KMS-11 (cell line): ENCODE data around the gene KLC1.

ENCODE experiments used
- H2AFZ ChIP-seq: fragments of 200-600 bp; sonication (generic); 2 replicates; pipeline ENCODE4 v1.6.1; 2016; ENCODE audit warnings: antibody characterized with exemption, mixed run types, low read depth
- H3K27ac ChIP-seq: fragments of 200-600 bp; sonication (generic); 2 replicates; pipeline ENCODE4 v1.6.1; 2016; ENCODE audit warnings: mild to moderate bottlenecking, mixed run types
- H3K27me3 ChIP-seq: fragments of 200-600 bp; sonication (generic); 2 replicates; pipeline ENCODE4 v1.6.1; 2017; ENCODE audit warnings: mild to moderate bottlenecking, low read depth, mixed run types, moderate library complexity; ENCODE audit not compliant: insufficient read depth
- H3K36me3 ChIP-seq: fragments of 200-600 bp; sonication (generic); 2 replicates; pipeline ENCODE4 v1.6.1; 2017; ENCODE audit warnings: mild to moderate bottlenecking, mixed run types; ENCODE audit not compliant: insufficient read depth
- H3K4me1 ChIP-seq: fragments of 200-600 bp; sonication (generic); 2 replicates; pipeline ENCODE4 v1.6.1; 2016; ENCODE audit warnings: mild to moderate bottlenecking, low read depth, mixed run types; ENCODE audit not compliant: poor library complexity, severe bottlenecking
- H3K4me2 ChIP-seq: fragments of 200-600 bp; sonication (generic); 2 replicates; pipeline ENCODE4 v1.7.0; 2016; ENCODE audit warnings: mild to moderate bottlenecking, mixed run types
- H3K4me3 ChIP-seq: fragments of 200-600 bp; sonication (generic); IDR thresholded peaks from 2 replicates; pipeline ENCODE4 v1.6.1; 2017; ENCODE audit warnings: low read depth, low read length, mixed read lengths; ENCODE audit not compliant: insufficient read depth
- H3K79me2 ChIP-seq: fragments of 200-600 bp; sonication (generic); 2 replicates; pipeline ENCODE4 v1.6.1; 2016; ENCODE audit warnings: low read depth, mixed run types; ENCODE audit not compliant: insufficient read depth
- H3K9ac ChIP-seq: fragments of 200-600 bp; sonication (generic); 2 replicates; pipeline ENCODE4 v1.6.1; 2016; ENCODE audit warnings: mild to moderate bottlenecking, mixed run types
- H4K20me1 ChIP-seq: fragments of 200-600 bp; sonication (generic); 2 replicates; pipeline ENCODE4 v1.6.1; 2016; ENCODE audit warnings: mild to moderate bottlenecking, mixed run types; ENCODE audit not compliant: insufficient read depth
- TF ChIP-seq, protein P1 (sequence below): fragments of 200-600 bp; sonication (generic); conservative IDR thresholded peaks from 2 replicates; pipeline ENCODE4 v1.6.1; 2017; ENCODE audit warnings: low read depth, mild to moderate bottlenecking, antibody characterized with exemption, low read length, moderate library complexity, mixed read lengths

KLC1 gene

DNA sequence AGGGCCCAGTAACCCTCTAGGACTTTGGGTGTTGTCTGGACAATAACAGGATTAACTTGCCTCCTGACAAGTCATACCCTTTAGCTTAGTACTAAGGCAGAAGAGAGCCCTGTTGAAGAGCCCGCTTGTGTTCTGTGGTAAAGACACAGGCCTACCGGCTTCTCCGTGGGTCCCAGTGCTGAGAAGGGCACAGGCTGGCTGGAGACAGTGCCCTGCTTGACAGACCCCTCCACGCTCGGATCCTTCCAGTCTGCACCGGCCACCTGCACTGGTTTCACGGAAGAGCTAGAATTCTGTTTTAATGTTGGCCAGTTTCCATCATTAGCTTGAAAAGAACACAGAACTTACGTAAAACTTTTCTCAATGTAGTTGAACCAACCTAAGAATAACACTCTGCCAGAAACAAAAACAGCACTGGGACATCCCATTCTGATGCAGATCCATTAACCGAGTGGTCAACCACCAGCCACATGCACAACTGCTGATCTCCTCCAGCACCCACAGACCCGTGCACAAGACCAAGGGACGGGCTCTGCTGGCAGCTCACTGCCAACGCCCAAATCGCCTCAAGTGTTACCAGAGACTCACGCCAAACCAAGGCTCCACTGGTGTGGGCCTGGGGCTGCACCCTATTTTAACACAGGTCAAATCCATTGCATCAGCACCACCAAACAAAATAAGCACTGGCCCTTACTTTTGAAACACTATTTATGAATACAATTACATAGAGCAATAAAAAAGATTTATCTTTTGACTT, 113.7 kb downstream of the KLC1 start:
- Histone ChIP-seq H3K27me3 (no peaks in the 10 kb centered on the region), H2AFZ (no peak overlapping the region), H3K4me1 (no peaks in the 10 kb centered on the region), H3K27ac (no peak overlapping the region), H4K20me1 (no peaks in the 10 kb centered on the region), H3K79me2 (no peaks in the 10 kb centered on the region), H3K9ac (no peak overlapping the region), H3K4me2 (no peak overlapping the region), H3K36me3 (no peaks in the 10 kb centered on the region), H3K4me3 (no peak overlapping the region)
- TF ChIP-seq, protein P1, sequence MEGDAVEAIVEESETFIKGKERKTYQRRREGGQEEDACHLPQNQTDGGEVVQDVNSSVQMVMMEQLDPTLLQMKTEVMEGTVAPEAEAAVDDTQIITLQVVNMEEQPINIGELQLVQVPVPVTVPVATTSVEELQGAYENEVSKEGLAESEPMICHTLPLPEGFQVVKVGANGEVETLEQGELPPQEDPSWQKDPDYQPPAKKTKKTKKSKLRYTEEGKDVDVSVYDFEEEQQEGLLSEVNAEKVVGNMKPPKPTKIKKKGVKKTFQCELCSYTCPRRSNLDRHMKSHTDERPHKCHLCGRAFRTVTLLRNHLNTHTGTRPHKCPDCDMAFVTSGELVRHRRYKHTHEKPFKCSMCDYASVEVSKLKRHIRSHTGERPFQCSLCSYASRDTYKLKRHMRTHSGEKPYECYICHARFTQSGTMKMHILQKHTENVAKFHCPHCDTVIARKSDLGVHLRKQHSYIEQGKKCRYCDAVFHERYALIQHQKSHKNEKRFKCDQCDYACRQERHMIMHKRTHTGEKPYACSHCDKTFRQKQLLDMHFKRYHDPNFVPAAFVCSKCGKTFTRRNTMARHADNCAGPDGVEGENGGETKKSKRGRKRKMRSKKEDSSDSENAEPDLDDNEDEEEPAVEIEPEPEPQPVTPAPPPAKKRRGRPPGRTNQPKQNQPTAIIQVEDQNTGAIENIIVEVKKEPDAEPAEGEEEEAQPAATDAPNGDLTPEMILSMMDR: no peak

DNA sequence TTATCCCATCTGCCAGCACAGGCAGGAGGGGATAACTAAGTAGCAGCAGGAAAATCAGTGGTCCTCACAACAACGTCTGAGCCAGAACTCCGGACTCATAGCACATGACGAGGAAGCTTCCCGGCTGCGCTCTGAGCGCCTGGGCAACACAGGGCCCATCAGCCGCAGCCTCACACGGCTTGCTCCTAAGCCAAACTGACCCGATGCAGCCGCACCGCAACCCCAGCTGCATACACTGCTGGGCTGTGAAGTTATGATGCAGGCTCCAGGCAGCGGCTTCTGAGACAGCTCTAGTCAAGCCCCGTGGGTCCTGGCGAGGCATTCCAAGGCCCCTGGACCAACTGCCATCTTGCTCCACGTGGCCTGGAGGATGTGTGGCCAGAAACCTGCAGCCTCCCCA, 114.7 kb downstream of the KLC1 start:
- Histone ChIP-seq H3K27ac (no peak overlapping the region), H3K79me2 (no peaks in the 10 kb centered on the region), H2AFZ (no peak overlapping the region), H3K4me1 (peaks cover 8% of the 10 kb centered on the region), H3K27me3 (no peaks in the 10 kb centered on the region), H3K36me3 (no peaks in the 10 kb centered on the region), H4K20me1 (no peaks in the 10 kb centered on the region), H3K4me2 (no peak overlapping the region), H3K9ac (no peak overlapping the region), H3K4me3 (no peak overlapping the region)
- TF ChIP-seq, protein P1: no peak

GRCh38 chr14:103744621-103745395, 115.8 kb downstream of the KLC1 start:
- no peak overlapping the region for H3K4me2 ChIP-seq
- no peaks in the 10 kb centered on the region for H3K79me2 ChIP-seq
- no peak overlapping the region for H3K4me3 ChIP-seq
- no peaks in the 10 kb centered on the region for H3K36me3 ChIP-seq
- H3K9ac ChIP-seq: no peak overlapping the region
- no peaks in the 10 kb centered on the region for H3K27me3 ChIP-seq
- TF ChIP-seq, protein P1: no peak
- no peaks in the 10 kb centered on the region for H4K20me1 ChIP-seq
- peaks cover 12% of the 10 kb centered on the region for H3K4me1 ChIP-seq
- no peak overlapping the region for H2AFZ ChIP-seq
- no peak overlapping the region for H3K27ac ChIP-seq

GRCh38 chr14:103745424-103745823, 116.4 kb downstream of the KLC1 start:
- no peak overlapping the region for H3K4me2 ChIP-seq
- no peak overlapping the region for H3K9ac ChIP-seq
- no peaks in the 10 kb centered on the region for H3K79me2 ChIP-seq
- no peak overlapping the region for H3K4me3 ChIP-seq
- no peaks in the 10 kb centered on the region for H4K20me1 ChIP-seq
- H2AFZ ChIP-seq: no peak overlapping the region
- no peaks in the 10 kb centered on the region for H3K36me3 ChIP-seq
- H3K27ac ChIP-seq: no peak overlapping the region
- H3K27me3 ChIP-seq: no peaks in the 10 kb centered on the region
- TF ChIP-seq, protein P1: no peak
- H3K4me1 ChIP-seq: peaks cover 12% of the 10 kb centered on the region
